HG03575 (cell line): Measurements from ENCODE around the gene ALOX15.
"Not testable (repeated sequence)": the region's sequence is repeated elsewhere in the genome, so short reads cannot be mapped to it uniquely, and the experiment has no call there.

Source experiments
- ATAC-seq: cut with Tn5 transposase; IDR thresholded peaks from one replicate; pipeline ENCODE4 v1.9.1; 2021; ENCODE audit not compliant: unreplicated experiment, insufficient number of reproducible peaks, low FRiP score; ENCODE audit errors: extremely low read depth

The ALOX15 gene

DNA sequence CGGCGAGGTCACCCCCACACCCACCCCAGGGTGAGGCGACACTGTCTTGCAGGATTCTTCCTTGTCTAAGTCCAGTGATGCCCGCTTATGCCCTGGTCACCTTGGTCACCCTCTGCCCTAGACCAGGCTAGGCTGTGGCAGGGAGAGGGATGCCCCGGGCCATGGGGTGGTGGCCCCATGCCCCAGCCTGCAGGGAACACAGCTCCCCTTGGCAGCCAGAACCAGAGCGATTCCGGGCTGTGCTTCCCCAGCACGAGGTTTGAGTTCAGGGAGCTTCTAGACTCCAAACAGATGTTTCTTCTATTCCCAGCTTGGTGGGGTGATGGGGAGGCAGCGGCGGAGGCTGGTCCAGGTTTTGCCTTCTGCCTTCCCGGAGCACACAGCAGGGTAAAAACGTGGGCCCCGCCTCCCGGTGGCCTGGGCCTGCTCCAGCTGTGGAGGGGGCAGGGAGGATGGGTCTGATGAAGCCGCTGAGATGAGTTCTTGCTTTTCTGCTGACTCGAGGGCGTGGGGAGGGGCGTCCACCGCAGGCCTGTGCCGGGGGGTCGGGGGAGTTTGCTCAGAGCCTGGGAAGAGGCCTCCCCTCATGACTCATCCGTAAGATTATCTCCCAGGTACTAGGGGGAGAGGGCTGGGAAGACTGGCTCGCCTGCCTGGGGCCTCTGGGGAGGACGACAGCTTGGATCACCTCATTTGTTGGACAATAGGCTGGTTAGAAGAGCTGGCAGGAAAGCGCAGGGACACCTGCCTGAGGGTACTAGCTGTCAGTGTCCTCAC lies 41.8 kb downstream of the ALOX15 start:
- no peak for ATAC-seq

GRCh38 chr17:4598776-4599504 lies 42.5 kb downstream of the ALOX15 start:
- ATAC-seq: no peak

GRCh38 chr17:4597975-4598374 lies 43.5 kb downstream of the ALOX15 start:
- no peak for ATAC-seq

- ATAC-seq: no peak
These were observed 44.7 kb downstream of the ALOX15 start for GRCh38 chr17:4596636-4597380.

- not testable (repeated sequence) for ATAC-seq
These were observed 45.7 kb downstream of the ALOX15 start for GRCh38 chr17:4595685-4596342.

- ATAC-seq: no peak
These were observed 46.4 kb downstream of the ALOX15 start for GRCh38 chr17:4594931-4595684.

DNA sequence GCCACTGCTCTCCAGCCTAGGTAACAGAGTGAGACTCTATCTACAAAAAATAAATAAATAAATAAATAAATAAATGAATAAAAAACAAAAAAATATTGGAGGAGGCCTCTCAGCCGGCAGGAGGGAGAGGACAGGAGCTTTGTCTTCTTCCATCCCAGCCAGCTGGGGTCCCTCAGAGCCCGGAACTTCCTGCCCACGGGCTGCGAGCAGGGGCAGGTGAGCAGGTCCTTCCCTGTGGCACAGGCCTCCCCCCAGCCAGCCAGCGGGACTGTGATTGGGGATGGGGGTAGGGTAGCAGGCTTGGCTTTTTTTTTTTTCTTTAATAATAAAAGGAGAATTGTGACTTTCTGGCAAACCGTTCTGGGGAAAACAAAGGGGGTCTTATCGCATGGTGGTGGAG lies 47.1 kb downstream of the ALOX15 start:
- no peak for ATAC-seq

- no peak for ATAC-seq
These were observed 48.5 kb downstream of the ALOX15 start for GRCh38 chr17:4593021-4593421.

- ATAC-seq: no peak
These were observed 49.1 kb downstream of the ALOX15 start for GRCh38 chr17:4592240-4593005.

DNA sequence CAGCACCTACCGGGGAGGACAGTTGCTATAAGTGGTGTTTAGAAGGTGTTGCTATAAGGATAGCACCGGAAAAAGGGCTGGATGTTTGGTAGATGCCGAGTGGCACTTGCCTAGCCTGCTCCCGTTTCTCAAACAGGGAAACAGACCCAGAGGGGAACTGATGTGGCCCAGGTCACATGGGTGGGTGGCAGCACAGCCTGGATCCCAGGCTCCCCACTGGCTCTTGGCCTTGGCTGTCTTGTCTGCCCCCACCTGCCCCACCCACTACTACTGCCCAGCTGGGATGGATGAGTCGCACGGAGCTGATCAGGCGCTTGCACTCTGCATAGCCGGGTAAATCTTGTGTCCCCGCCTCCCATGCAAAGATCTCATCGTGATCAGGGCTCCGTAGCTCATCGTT lies 49.9 kb downstream of the ALOX15 start:
- ATAC-seq: no peak

GRCh38 chr17:4590981-4591453 lies 50.5 kb downstream of the ALOX15 start:
- no peak for ATAC-seq

- not testable (repeated sequence) for ATAC-seq
These were observed 51.4 kb downstream of the ALOX15 start for GRCh38 chr17:4590042-4590441.

- ATAC-seq: no peak
These were observed 52.4 kb downstream of the ALOX15 start for GRCh38 chr17:4588898-4589625.

DNA sequence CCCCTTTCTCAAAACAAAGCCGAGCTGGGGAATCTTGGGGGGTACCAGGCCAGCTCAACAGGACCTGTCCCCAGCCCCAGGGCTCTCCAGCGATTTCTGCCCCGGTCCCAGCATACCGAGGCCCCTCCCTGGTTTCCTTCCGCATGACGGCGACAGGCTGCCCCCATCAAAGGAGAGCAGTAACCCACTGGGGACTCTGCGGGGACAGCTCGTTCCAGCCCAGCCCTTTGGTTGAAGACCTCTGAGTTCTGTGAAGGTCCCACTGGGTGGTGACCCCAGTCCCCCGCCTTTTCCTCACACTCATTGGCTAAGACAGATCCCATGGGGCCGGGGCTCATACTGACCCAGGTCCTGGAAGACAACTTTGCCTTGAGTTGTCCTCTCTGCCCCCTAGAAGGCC lies 53.1 kb downstream of the ALOX15 start:
- no peak for ATAC-seq

DNA sequence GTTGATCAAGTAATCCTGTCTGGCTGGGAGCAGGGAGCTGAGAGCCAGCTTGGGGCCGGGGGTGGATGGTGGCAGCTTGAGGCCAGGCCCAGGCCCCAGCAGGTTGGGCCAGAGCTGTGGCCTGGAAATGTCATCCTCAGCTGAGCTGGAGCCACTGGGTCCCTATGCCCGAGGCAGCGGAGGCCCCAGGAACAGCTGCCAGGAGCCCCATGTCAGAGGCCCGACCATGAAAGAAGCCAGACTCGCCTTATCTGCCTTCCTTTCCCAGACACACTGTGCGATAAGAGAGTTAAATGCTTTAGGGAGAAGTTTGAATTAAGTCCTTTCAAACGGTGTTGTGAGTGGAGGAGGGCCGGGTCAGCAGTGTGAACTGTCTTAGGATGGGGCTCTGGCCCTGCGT lies 53.7 kb downstream of the ALOX15 start:
- no peak for ATAC-seq

- ATAC-seq: no peak
These were observed 54.3 kb downstream of the ALOX15 start for GRCh38 chr17:4587195-4587594.

DNA sequence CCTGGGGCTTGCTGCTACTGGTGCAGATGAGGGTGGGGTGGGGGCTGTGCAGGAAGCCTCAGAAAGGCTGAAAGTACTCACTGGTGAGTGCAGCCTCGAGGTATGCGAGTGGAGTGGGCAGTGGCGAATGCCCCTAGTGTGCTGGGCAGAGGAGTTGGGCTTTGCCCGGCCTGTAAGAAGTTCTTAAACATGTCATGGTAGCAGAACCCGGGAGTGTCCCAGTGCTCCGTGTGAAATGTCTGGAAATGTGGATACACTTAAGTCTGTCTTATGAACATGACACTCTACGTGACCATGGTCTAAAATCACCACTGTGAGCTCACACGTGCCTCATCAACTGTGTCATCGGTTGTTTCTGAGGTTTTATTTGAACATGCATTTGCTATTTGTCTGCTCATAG lies 55.4 kb downstream of the ALOX15 start:
- ATAC-seq: no peak
